Ascending aorta (tissue), 2 donors: ENCODE data around the gene DTNB. TPM values are rescaled to one million over a fixed set of nuclear protein-coding genes. Genes with fewer than 3 reads are reported as not detected.

ENCODE experiments used
- DNase-seq, 2 donors: peaks; one replicate each; pipeline ENCODE4 v3.0.0-alpha.2; 2019; ENCODE audit warnings: low spot score in 2 of 2
- H3K27ac ChIP-seq, 2 donors: fragments of 200-600 bp; sonication (generic); one replicate each; pipeline ENCODE4 v1.5.1; 2016 to 2017; ENCODE audit warnings: mild to moderate bottlenecking in 1 of 2
- H3K27me3 ChIP-seq: fragments of 200-600 bp; sonication (generic); one replicate; pipeline ENCODE4 v1.5.1; 2017
- H3K36me3 ChIP-seq, 2 donors: fragments of 200-600 bp; sonication (generic); one replicate each; pipeline ENCODE4 v1.5.1; 2016
- H3K4me1 ChIP-seq, 2 donors: fragments of 200-600 bp; sonication (generic); one replicate each; pipeline ENCODE4 v1.5.1; 2016 to 2017; ENCODE audit warnings: mild to moderate bottlenecking in 1 of 2
- H3K4me3 ChIP-seq, 2 donors: fragments of 200-600 bp; sonication (generic); one replicate each; pipeline ENCODE4 v1.5.1; 2016 to 2017; ENCODE audit warnings: mild to moderate bottlenecking in 1 of 2
- H3K9me3 ChIP-seq, 2 donors: fragments of 200-600 bp; sonication (generic); one replicate each; pipeline ENCODE4 v1.5.1; 2016
- intact Hi-C: fragments of 100-400 bp; cut with DNase I; formaldehyde crosslinking; loops from one replicate; pipeline ENCODE4 v1.15.1; 2023
- total RNA-seq: library from RNA; depleted of rRNA; stranded (reverse); fragments of >200 nt; gene quantifications from one replicate; pipeline ENCODE4 v1.1.0, GENCODE V29; 2016
- TF ChIP-seq, protein P1 (sequence below), 3 experiments: fragments of 200-600 bp in 2 of 3; fragments of 450-650 bp in 1 of 3; sonication (generic) in 2 of 3; IDR thresholded peaks; one replicate each; pipeline ENCODE4 v1.5.1; 2016 to 2019; ENCODE audit warnings: antibody characterized with exemption in 3 of 3, mild to moderate bottlenecking in 1 of 3, moderate library complexity in 1 of 3

DTNB gene
- total RNA-seq, 1 donor from 2014 or later = 22.7 TPM

DNA sequence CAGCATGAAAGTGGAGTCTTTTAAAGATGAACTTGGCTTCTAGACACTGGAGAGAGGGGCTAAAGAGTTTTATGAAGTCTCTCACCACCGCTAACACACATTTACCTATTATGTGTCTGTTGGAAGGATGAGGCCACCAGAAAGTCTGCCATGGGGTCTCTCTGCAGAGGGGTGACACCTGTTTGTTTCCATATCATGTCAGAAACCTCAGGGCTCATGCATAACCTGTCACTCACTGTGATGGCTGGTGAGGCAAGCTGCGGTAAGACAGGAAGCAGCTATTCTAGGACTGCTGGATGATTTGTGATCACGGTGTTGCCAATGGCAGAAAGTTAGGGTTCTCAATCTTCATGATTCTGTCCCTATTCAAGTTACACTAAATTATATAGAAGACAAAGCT is 270.9 kb downstream of the DTNB start:
- DNase-seq = no peak
- no peaks in the 10 kb centered on the region for H3K27me3 ChIP-seq
- TF ChIP-seq, protein P1, sequence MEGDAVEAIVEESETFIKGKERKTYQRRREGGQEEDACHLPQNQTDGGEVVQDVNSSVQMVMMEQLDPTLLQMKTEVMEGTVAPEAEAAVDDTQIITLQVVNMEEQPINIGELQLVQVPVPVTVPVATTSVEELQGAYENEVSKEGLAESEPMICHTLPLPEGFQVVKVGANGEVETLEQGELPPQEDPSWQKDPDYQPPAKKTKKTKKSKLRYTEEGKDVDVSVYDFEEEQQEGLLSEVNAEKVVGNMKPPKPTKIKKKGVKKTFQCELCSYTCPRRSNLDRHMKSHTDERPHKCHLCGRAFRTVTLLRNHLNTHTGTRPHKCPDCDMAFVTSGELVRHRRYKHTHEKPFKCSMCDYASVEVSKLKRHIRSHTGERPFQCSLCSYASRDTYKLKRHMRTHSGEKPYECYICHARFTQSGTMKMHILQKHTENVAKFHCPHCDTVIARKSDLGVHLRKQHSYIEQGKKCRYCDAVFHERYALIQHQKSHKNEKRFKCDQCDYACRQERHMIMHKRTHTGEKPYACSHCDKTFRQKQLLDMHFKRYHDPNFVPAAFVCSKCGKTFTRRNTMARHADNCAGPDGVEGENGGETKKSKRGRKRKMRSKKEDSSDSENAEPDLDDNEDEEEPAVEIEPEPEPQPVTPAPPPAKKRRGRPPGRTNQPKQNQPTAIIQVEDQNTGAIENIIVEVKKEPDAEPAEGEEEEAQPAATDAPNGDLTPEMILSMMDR (IDR thresholded peaks at IDR 0.05) = no peak
- no peaks in the 10 kb centered on the region for H3K4me1 ChIP-seq
- H3K4me3 ChIP-seq = no peak overlapping the region
- intact Hi-C loops = no loop called here
- H3K36me3 ChIP-seq = no peaks in the 10 kb centered on the region
- no peaks in the 10 kb centered on the region for H3K9me3 ChIP-seq
- no peak overlapping the region for H3K27ac ChIP-seq

DNA sequence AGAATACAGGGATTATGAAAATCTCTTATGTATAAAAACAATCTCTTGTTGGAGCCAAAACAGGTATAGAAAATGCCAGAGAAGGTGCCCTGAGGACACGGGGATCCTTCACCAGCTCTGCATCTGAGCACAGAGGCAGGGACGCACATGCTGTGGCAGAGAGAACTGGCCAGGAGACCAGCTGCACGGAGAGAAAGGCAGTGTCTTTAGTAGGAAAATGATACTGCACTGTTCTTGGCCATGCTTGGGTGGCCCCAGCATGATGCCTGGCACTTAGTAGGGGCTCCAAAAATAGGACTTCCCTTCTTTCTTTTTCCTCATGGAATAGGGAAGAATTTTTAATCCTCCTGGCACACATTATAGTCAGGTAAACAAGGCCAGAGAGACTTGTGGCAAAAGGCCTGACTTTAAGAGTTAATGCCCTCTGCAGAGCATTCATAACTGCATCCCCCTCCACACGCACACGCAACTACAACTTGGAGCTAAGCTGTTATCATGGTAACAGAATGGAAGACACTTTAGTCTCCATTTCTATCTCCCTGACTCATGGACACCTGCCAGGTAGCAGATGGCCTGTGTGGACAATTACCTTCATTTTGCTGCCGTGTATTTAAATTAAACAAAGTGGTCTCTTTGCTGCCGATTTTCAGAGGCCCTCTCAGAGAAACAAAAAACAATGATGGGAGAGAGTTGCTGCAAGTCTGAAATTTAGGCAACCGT is 271.9 kb downstream of the DTNB start:
- Histone ChIP-seq H3K9me3 (no peaks in the 10 kb centered on the region), H3K4me3 (no peak overlapping the region), H3K27me3 (no peaks in the 10 kb centered on the region), H3K27ac (no peak overlapping the region), H3K4me1 (no peaks in the 10 kb centered on the region), H3K36me3 (no peaks in the 10 kb centered on the region)
- no peak for DNase-seq
- intact Hi-C loops = no loop called here
- TF ChIP-seq, protein P1 (IDR thresholded peaks at IDR 0.05) = no peak

GRCh38 chr2:25400576-25401216 is 272.7 kb downstream of the DTNB start:
- TF ChIP-seq, protein P1 (IDR thresholded peaks at IDR 0.05) = no peak
- no peaks in the 10 kb centered on the region for H3K4me1 ChIP-seq
- intact Hi-C loops = no loop called here
- no peak for DNase-seq
- no peak overlapping the region for H3K4me3 ChIP-seq
- H3K36me3 ChIP-seq = no peaks in the 10 kb centered on the region
- H3K27me3 ChIP-seq = no peaks in the 10 kb centered on the region
- no peaks in the 10 kb centered on the region for H3K9me3 ChIP-seq
- H3K27ac ChIP-seq = no peak overlapping the region

DNA sequence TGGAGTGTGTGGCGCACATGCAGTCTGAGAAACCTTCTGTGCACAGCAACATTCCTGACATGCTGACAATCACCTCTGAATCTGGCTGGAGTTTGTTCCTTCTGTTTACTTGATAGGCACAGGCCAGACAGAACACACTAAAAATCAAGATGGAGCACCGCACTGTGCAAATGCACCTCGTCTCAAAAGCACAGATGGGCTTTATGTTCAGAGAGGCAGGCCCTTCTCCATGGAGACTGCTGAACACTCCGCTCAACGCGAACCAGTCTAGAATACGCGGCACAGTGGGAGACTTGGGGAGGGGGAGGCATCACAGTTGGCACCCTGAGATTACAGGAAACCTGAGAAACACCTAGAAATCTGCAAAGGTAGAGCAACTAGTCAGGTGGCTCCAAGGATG is 273.2 kb downstream of the DTNB start:
- TF ChIP-seq, protein P1 (IDR thresholded peaks at IDR 0.05) = no peak
- Histone ChIP-seq H3K27ac (no peak overlapping the region), H3K27me3 (no peaks in the 10 kb centered on the region), H3K4me1 (no peaks in the 10 kb centered on the region), H3K4me3 (no peak overlapping the region), H3K9me3 (no peaks in the 10 kb centered on the region), H3K36me3 (no peaks in the 10 kb centered on the region)
- DNase-seq = no peak
- intact Hi-C loops = no loop called here

DNA sequence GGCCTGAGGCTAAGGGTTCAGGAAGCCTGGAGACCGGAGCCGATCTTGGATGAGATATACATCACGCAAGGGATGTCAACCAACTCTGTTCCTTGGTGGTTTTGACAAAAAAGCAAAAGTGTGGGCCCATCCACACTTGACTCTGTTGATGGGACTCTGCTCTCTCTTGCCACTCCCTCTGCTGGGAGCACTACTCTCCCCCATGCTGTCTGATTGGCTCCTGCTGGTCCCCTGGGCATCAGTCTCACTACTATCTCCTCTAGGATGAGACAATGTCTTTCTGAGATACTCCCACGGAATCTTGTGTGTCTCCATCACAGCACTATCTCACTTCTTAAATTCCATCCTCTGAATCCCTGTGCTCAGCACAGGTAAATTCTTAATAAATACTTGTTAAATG is 274.8 kb downstream of the DTNB start:
- no peaks in the 10 kb centered on the region for H3K36me3 ChIP-seq
- intact Hi-C loops = no loop called here
- no peak for DNase-seq
- no peak overlapping the region for H3K27ac ChIP-seq
- no peaks in the 10 kb centered on the region for H3K9me3 ChIP-seq
- H3K4me3 ChIP-seq = no peak overlapping the region
- H3K27me3 ChIP-seq = no peaks in the 10 kb centered on the region
- TF ChIP-seq, protein P1 (IDR thresholded peaks at IDR 0.05) = no peak
- H3K4me1 ChIP-seq = no peaks in the 10 kb centered on the region
